Measurements from ENCODE around the gene COMMD6.

DNA sequence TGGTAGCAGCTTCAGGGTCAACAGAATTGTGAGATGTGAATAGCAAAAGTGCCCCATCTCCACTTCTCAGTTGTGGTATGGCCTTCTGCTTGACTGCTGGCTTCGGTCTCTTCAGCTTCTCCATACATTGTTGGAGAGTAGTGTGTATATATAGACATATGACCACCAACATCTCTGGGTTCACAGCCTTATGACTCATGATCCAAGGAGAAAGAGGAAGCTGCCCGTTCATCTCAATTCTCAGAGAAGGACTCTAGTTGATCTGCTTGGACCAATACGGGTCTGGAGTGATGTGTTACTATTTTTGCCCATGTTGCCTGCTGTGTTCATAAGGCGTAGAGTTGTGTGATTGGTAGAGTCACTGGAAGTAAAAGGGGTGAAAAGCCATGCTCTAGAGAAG lies 3.6 kb upstream of the COMMD6 start:
- TF ChIP-seq, protein P1, sequence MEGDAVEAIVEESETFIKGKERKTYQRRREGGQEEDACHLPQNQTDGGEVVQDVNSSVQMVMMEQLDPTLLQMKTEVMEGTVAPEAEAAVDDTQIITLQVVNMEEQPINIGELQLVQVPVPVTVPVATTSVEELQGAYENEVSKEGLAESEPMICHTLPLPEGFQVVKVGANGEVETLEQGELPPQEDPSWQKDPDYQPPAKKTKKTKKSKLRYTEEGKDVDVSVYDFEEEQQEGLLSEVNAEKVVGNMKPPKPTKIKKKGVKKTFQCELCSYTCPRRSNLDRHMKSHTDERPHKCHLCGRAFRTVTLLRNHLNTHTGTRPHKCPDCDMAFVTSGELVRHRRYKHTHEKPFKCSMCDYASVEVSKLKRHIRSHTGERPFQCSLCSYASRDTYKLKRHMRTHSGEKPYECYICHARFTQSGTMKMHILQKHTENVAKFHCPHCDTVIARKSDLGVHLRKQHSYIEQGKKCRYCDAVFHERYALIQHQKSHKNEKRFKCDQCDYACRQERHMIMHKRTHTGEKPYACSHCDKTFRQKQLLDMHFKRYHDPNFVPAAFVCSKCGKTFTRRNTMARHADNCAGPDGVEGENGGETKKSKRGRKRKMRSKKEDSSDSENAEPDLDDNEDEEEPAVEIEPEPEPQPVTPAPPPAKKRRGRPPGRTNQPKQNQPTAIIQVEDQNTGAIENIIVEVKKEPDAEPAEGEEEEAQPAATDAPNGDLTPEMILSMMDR (IDR thresholded peaks at IDR 0.05; ENCODE audit: low read depth, low read length) = no peak
- no peak for TF ChIP-seq EZH2phosphoT487 (IDR thresholded peaks at IDR 0.05; ENCODE audit: low read depth)
